ENCODE measurements around the gene SGF29. TPM values are rescaled to one million over a fixed set of nuclear protein-coding genes. Genes with fewer than 3 reads are reported as not detected.
"Not testable (repeated sequence)": the region's sequence is repeated elsewhere in the genome, so short reads cannot be mapped to it uniquely, and the experiment has no call there.

SGF29 gene
- total RNA-seq, 4 donors from 2014 or later = 31.9 to 52.1 (median 36.1) TPM

- no peak overlapping the region for H3K27ac ChIP-seq
- H3K4me3 ChIP-seq = no peak overlapping the region
- H3K27me3 ChIP-seq = no peaks in the 10 kb centered on the region
- H3K4me1 ChIP-seq = peaks cover 0 to 15% (median 2%) of the 10 kb centered on the region in 4 donors
- TF ChIP-seq CTCF (IDR thresholded peaks at IDR 0.05) = no peak
- TF ChIP-seq EP300 (IDR thresholded peaks at IDR 0.05) = no peak
- TF ChIP-seq POLR2A (IDR thresholded peaks at IDR 0.05) = no peak
- no peaks in the 10 kb centered on the region for H3K9me3 ChIP-seq
- DNase-seq (ENCODE audit: low spot score in 2 of 2) = no peak
- 86 to 87% methylated on average over 11 to 13 of the region's 13 CpGs for WGBS, 2 donors
- H3K36me3 ChIP-seq = peaks cover 0 to 52% (median 3%) of the 10 kb centered on the region in 3 donors
Observed at GRCh38 chr16:28592979-28593553, 39.3 kb downstream of the SGF29 start.

GRCh38 chr16:28595451-28595850 is 41.7 kb downstream of the SGF29 start:
- not testable (repeated sequence) for DNase-seq (ENCODE audit: low spot score in 2 of 2); H3K9me3 ChIP-seq; H3K4me3 ChIP-seq; H3K27ac ChIP-seq; H3K27me3 ChIP-seq
- Histone ChIP-seq H3K36me3 (peaks cover 0 to 28% (median 2%) of the 10 kb centered on the region in 3 donors), H3K4me1 (peaks cover 0 to 15% (median 2%) of the 10 kb centered on the region in 4 donors)
- WGBS, 2 donors = 92 to 95% methylated on average over 4 to 6 of the region's 6 CpGs

- TF ChIP-seq CTCF (IDR thresholded peaks at IDR 0.05) (no peak), POLR2A (IDR thresholded peaks at IDR 0.05) (no peak), EP300 (IDR thresholded peaks at IDR 0.05) (no peak)
- WGBS, 2 donors = 55 to 57% methylated on average over 4 to 8 of the region's 8 CpGs
- H3K27ac ChIP-seq = peak overlapping the region in 1 of 4 donors; percentile 10
Observed at GRCh38 chr16:28596115-28596630, 42.5 kb downstream of the SGF29 start.

GRCh38 chr16:28596840-28597691 is 43.3 kb downstream of the SGF29 start, which contains the start of gene SULT1A2:
Gene SULT1A2, minus strand, starts transcription at chr16:28597050. Its CDS starts 1,120 bp downstream, at chr16:28595930.
- peak within 1 kb of the TSS in 1 of 4 donors; percentile 20 for H3K4me3 ChIP-seq
- no peak for DNase-seq (ENCODE audit: low spot score in 2 of 2)
- peak within 1 kb of the TSS in 2 of 4 donors; percentile 13 to 26 for H3K27ac ChIP-seq
- no peaks in the 10 kb centered on the region for H3K9me3 ChIP-seq
- H3K4me1 ChIP-seq = peaks cover 0 to 15% (median 2%) of the 10 kb centered on the region in 4 donors
- TF ChIP-seq CTCF (IDR thresholded peaks at IDR 0.05) = no peak
- no peak for TF ChIP-seq POLR2A (IDR thresholded peaks at IDR 0.05)
- TF ChIP-seq EP300 (IDR thresholded peaks at IDR 0.05) = no peak
- peaks cover 0 to 12% (median 0%) of the 10 kb centered on the region in 3 donors for H3K36me3 ChIP-seq
- peaks cover 0 to 10% of the 10 kb centered on the region in 2 donors for H3K27me3 ChIP-seq
- 25 to 29% methylated on average over 11 of the region's 11 CpGs for WGBS, 2 donors

More at GRCh38 chr16:28596115-28596630, 42.5 kb downstream of the SGF29 start:
- Histone ChIP-seq H3K36me3 (peaks cover 0 to 21% (median 0%) of the 10 kb centered on the region in 3 donors), H3K4me1 (peaks cover 0 to 15% (median 2%) of the 10 kb centered on the region in 4 donors), H3K4me3 (no peak overlapping the region), H3K27me3 (peaks cover 0 to 3% of the 10 kb centered on the region in 2 donors), H3K9me3 (no peaks in the 10 kb centered on the region)
- DNase-seq (ENCODE audit: low spot score in 2 of 2) = no peak

- Histone ChIP-seq H3K4me1 (peaks cover 0 to 15% (median 2%) of the 10 kb centered on the region in 4 donors), H3K9me3 (no peaks in the 10 kb centered on the region), H3K27ac (peak overlapping the region in 1 of 4 donors; percentile 26), H3K36me3 (peaks cover 0 to 5% (median 0%) of the 10 kb centered on the region in 3 donors), H3K4me3 (no peak overlapping the region), H3K27me3 (peaks cover 0 to 15% of the 10 kb centered on the region in 2 donors)
- 62 to 65% methylated on average over 9 of the region's 9 CpGs for WGBS, 2 donors
- no peak for TF ChIP-seq EP300 (IDR thresholded peaks at IDR 0.05)
- no peak for TF ChIP-seq POLR2A (IDR thresholded peaks at IDR 0.05)
- TF ChIP-seq CTCF (IDR thresholded peaks at IDR 0.05) = no peak
- no peak for DNase-seq (ENCODE audit: low spot score in 2 of 2)
Observed at GRCh38 chr16:28597692-28598261, 44.1 kb downstream of the SGF29 start.

GRCh38 chr16:28599377-28600285 is 45.9 kb downstream of the SGF29 start:
- not testable (repeated sequence) for H3K27ac ChIP-seq; DNase-seq (ENCODE audit: low spot score in 2 of 2); H3K4me3 ChIP-seq; H3K9me3 ChIP-seq
- Histone ChIP-seq H3K4me1 (peaks cover 0 to 15% (median 2%) of the 10 kb centered on the region in 4 donors), H3K27me3 (peaks cover 0 to 31% of the 10 kb centered on the region in 2 donors), H3K36me3 (peaks cover 0 to 13% (median 0%) of the 10 kb centered on the region in 3 donors)
- no CpG with 5 or more reads among the region's 17 CpGs for WGBS, 2 donors

GRCh38 chr16:28600965-28601364 is 47.2 kb downstream of the SGF29 start:
- 40 to 57% methylated on average over 8 to 14 of the region's 20 CpGs for WGBS, 2 donors
- Histone ChIP-seq H3K4me1 (peaks cover 0 to 15% (median 2%) of the 10 kb centered on the region in 4 donors), H3K27me3 (peaks cover 0 to 31% of the 10 kb centered on the region in 2 donors), H3K36me3 (peaks cover 0 to 27% (median 0%) of the 10 kb centered on the region in 3 donors)
- H3K27ac ChIP-seq; DNase-seq (ENCODE audit: low spot score in 2 of 2); H3K4me3 ChIP-seq; H3K9me3 ChIP-seq: not testable (repeated sequence)
